Stimulated activated memory B cell treated with anti-CD40 and anti-IgM and Interleukin-4, amounts not matched to agents 10 μg/mL and 1 μg/mL and 100 μg/mL, for 72 hours (primary cell): ENCODE results near the gene PTGIS.
A peak's percentile ranks its signal among the peaks of the same experiment; 100 is the strongest.

ENCODE experiments used
- ATAC-seq: fragments of 150-1000 bp; cut with Tn5 transposase; 2 replicates; pipeline ENCODE4 v1.10.0; 2021
- H3K27ac Mint-ChIP-seq: one replicate; pipeline ENCODE4 v1.8.0; 2022; ENCODE audit warnings: mild to moderate bottlenecking, mixed read lengths
- H3K27me3 Mint-ChIP-seq: one replicate; pipeline ENCODE4 v1.8.0; 2022; ENCODE audit warnings: mixed read lengths
- H3K36me3 Mint-ChIP-seq: one replicate; pipeline ENCODE4 v1.8.0; 2022; ENCODE audit warnings: mixed read lengths
- H3K4me1 Mint-ChIP-seq: one replicate; pipeline ENCODE4 v1.8.0; 2022; ENCODE audit warnings: mixed read lengths
- H3K4me3 Mint-ChIP-seq: one replicate; pipeline ENCODE4 v1.8.0; 2022; ENCODE audit warnings: mild to moderate bottlenecking, moderate library complexity, mixed read lengths
- H3K9me3 Mint-ChIP-seq: one replicate; pipeline ENCODE4 v1.8.0; 2022; ENCODE audit warnings: mixed read lengths

The PTGIS gene

DNA sequence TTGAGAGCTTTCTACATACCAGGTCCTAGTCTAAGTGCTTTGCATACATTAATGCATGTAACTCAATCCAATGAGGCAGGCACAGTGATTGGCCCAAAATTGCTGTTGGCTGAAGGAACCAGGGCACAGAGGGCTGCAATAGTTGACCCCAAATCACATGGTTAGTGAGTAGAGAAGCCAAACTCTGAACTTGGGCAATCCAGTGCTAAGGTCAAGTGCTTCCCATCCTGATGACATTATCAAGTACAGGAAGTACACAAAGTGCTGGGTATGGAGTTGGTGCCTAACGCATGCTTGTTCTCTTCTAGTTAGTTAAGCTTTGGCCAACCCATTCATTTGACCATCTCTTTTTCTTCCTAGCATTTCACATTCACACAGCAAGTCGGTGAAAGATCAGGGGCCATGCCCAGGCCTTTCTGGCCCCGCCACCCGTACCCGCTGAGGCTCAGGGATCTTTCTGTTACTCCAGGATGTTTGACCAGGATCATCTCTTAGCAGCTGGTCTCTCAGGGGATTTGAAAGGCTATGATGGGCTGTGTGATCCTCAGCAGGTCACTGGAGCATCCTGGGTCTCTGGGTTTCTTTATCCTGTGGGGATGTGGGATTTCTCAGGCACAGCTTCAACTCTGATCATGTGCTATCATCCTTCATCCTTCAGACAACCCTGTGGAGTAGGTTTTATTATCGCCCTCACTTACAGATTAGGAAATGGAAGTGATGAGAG lies 92.5 kb downstream of the PTGIS start:
- no peaks in the 10 kb centered on the region for H3K4me1 Mint-ChIP-seq
- peaks cover 47% of the 10 kb centered on the region for H3K27me3 Mint-ChIP-seq
- H3K4me3 Mint-ChIP-seq = no peak overlapping the region
- H3K36me3 Mint-ChIP-seq = no peaks in the 10 kb centered on the region
- ATAC-seq = no peak
- H3K27ac Mint-ChIP-seq = no peak overlapping the region
- no peaks in the 10 kb centered on the region for H3K9me3 Mint-ChIP-seq

GRCh38 chr20:49471397-49471796 lies 96.5 kb downstream of the PTGIS start:
- no peaks in the 10 kb centered on the region for H3K4me1 Mint-ChIP-seq
- H3K27me3 Mint-ChIP-seq = peaks cover 53% of the 10 kb centered on the region
- H3K9me3 Mint-ChIP-seq = no peaks in the 10 kb centered on the region
- H3K4me3 Mint-ChIP-seq = no peak overlapping the region
- ATAC-seq = no peak
- no peaks in the 10 kb centered on the region for H3K36me3 Mint-ChIP-seq
- H3K27ac Mint-ChIP-seq = no peak overlapping the region

- H3K27ac Mint-ChIP-seq = no peak overlapping the region
- H3K36me3 Mint-ChIP-seq = no peaks in the 10 kb centered on the region
- no peaks in the 10 kb centered on the region for H3K4me1 Mint-ChIP-seq
- ATAC-seq = no peak
- peaks cover 53% of the 10 kb centered on the region for H3K27me3 Mint-ChIP-seq
- H3K9me3 Mint-ChIP-seq = no peaks in the 10 kb centered on the region
- H3K4me3 Mint-ChIP-seq = no peak overlapping the region
Observed at GRCh38 chr20:49470922-49471321, 97.0 kb downstream of the PTGIS start.

DNA sequence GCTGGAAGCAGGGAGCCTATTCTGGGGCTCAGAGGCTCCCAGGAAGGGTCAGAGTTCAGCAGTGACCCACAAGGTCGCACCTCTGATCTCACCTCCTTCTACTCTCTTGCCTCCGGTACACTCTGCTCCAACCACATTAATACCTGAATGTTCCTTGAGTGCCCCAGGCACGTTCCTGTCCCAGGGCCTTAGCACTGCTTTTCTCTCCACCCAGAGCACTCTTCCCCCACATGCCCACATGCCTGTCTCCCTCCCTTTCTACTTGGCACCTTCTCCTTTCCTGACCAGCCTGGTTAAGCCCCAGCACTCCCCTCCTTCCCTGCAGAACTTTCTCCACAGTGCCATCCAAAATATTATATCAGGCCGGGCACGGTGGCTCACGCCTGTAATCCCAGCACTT lies 98.9 kb downstream of the PTGIS start:
- Mint-ChIP-seq H3K27ac (no peak overlapping the region), H3K27me3 (peaks cover 65% of the 10 kb centered on the region), H3K9me3 (no peaks in the 10 kb centered on the region), H3K4me1 (no peaks in the 10 kb centered on the region), H3K36me3 (no peaks in the 10 kb centered on the region), H3K4me3 (no peak overlapping the region)
- ATAC-seq = no peak

DNA sequence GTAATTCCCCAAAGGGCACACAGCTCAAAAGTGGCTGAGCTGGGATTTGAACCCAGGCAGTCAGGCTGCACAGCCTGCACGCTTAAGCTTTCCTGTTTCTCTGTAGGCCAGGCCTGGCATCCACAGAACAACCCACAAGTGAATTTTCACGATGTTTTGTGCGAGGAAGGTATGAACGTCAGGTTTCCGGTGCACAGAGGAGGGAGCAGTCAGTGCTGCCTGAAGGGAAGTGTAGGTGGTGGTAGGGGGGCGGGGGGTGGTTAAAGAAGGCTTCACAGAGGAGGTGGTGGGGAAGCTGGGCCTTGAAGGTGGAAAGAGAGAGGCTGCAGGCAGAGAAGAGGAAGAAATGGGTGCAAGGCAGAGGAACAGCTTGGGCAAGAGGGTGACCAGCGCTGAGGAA lies 99.5 kb downstream of the PTGIS start:
- Mint-ChIP-seq H3K4me1 (no peaks in the 10 kb centered on the region), H3K27ac (no peak overlapping the region), H3K9me3 (no peaks in the 10 kb centered on the region), H3K36me3 (no peaks in the 10 kb centered on the region), H3K4me3 (no peak overlapping the region), H3K27me3 (peaks cover 65% of the 10 kb centered on the region)
- no peak for ATAC-seq

- peaks cover 60% of the 10 kb centered on the region for H3K27me3 Mint-ChIP-seq
- ATAC-seq = no peak
Observed at GRCh38 chr20:49466114-49466912, 101.6 kb downstream of the PTGIS start.

DNA sequence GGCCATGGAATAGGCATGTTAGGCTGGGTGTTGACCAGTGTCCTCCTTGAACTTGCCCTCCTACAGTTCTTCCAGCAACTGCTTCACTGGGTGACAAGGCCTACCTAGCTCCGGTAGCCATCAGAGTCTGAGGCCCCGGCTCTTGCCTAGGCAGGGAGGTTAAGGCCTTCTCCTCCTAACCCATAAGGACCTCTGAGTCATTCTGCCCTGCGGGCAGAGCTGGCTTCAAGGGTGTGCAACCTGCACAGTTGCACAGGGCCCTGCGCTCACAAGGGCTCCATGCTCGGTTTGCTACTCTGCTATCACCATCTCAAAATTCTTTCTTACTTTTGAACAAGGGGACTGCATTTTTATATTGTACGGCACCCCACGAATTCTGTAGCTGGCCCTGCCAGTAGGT lies 103.4 kb downstream of the PTGIS start:
- Mint-ChIP-seq H3K9me3 (no peaks in the 10 kb centered on the region), H3K27ac (no peak overlapping the region), H3K4me3 (no peak overlapping the region), H3K36me3 (no peaks in the 10 kb centered on the region), H3K4me1 (no peaks in the 10 kb centered on the region), H3K27me3 (peaks cover 46% of the 10 kb centered on the region)
- peak; percentile 6 for ATAC-seq

More at GRCh38 chr20:49466114-49466912, 101.6 kb downstream of the PTGIS start:
- no peaks in the 10 kb centered on the region for H3K4me1 Mint-ChIP-seq
- no peak overlapping the region for H3K27ac Mint-ChIP-seq
- no peaks in the 10 kb centered on the region for H3K9me3 Mint-ChIP-seq
- H3K4me3 Mint-ChIP-seq = no peak overlapping the region
- no peaks in the 10 kb centered on the region for H3K36me3 Mint-ChIP-seq

DNA sequence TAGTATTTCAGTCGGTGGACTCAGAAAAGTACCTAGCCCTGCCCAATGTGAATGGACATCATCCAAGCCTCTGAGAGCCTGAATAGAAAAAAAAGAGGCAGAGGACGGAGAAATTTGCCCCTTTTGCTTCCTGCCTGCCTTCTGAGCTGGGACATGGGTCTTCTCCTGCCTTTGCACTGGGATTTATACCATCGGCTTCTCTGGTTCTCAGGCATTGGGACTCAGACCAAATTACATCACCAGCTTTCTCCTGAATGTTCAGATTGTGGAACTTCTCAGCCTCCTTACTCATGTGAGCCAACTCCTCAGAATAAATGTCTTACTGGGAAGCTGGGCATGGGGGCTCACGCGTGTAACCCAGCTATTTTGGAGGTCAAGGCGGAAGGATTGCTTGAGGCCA lies 105.3 kb downstream of the PTGIS start:
- no peaks in the 10 kb centered on the region for H3K9me3 Mint-ChIP-seq
- H3K27ac Mint-ChIP-seq = no peak overlapping the region
- H3K36me3 Mint-ChIP-seq = no peaks in the 10 kb centered on the region
- H3K4me3 Mint-ChIP-seq = no peak overlapping the region
- ATAC-seq = no peak
- peaks cover 40% of the 10 kb centered on the region for H3K27me3 Mint-ChIP-seq
- no peaks in the 10 kb centered on the region for H3K4me1 Mint-ChIP-seq

DNA sequence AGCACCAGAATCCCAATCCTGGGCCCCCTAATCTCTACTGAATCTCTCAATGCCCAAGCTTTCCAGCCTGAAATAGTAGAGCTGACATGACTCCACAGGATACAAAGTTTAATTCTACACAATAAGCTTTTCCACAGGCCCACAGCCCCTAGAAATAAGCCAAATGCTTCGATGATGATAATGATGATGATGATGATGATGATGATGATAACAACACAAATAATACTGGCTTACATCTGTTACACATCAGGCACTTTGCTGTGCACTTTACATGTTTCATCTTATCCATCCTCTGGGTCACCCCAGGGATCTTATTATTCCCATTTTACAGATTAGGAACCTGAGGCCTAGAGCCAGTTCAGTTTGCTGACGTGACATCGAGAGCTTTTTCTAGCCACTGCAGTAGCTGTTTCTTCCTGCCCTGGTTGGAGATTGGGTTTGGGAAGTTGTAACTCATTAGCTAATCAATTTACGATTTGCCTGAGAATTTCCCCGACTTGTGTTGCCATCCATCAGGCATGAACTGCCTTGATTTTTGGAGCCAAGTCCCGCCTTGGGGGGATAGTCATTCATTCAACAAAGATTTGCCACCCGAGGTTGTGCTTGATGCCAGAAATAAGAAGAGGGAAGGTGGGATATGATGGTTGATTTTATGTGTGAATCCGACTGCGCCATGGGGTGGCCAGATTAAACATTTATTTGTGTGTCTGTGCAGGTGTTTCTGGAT lies 105.9 kb downstream of the PTGIS start:
- Mint-ChIP-seq H3K27ac (no peak overlapping the region), H3K27me3 (peaks cover 35% of the 10 kb centered on the region), H3K36me3 (no peaks in the 10 kb centered on the region), H3K4me1 (no peaks in the 10 kb centered on the region), H3K9me3 (no peaks in the 10 kb centered on the region), H3K4me3 (no peak overlapping the region)
- no peak for ATAC-seq

GRCh38 chr20:49460916-49461315 lies 107.0 kb downstream of the PTGIS start:
- no peak for ATAC-seq
- no peaks in the 10 kb centered on the region for H3K9me3 Mint-ChIP-seq
- peaks cover 40% of the 10 kb centered on the region for H3K27me3 Mint-ChIP-seq
- H3K36me3 Mint-ChIP-seq = no peaks in the 10 kb centered on the region
- H3K4me1 Mint-ChIP-seq = no peaks in the 10 kb centered on the region
- no peak overlapping the region for H3K4me3 Mint-ChIP-seq
- H3K27ac Mint-ChIP-seq = no peak overlapping the region

DNA sequence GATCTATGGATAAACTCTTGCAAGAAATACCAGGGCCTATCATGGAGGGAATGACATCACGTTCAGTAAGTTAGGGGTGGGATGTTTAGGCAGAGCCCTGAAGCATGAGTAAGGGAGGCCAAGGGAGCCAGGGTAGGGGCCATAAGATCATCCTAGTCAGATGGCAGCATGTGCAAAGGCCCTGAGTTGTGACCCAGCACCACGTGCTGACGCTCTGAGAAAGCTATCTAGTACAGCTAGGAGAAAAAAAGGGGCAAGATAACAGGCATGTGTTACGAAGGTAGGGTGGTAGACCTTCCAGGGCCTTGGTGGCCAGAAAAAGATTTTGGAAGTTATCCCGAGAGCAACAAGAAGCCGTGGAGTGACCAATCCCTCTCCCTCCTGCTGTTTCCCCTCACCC lies 107.8 kb downstream of the PTGIS start:
- Mint-ChIP-seq H3K27ac (no peak overlapping the region), H3K27me3 (peaks cover 40% of the 10 kb centered on the region), H3K36me3 (no peaks in the 10 kb centered on the region)

DNA sequence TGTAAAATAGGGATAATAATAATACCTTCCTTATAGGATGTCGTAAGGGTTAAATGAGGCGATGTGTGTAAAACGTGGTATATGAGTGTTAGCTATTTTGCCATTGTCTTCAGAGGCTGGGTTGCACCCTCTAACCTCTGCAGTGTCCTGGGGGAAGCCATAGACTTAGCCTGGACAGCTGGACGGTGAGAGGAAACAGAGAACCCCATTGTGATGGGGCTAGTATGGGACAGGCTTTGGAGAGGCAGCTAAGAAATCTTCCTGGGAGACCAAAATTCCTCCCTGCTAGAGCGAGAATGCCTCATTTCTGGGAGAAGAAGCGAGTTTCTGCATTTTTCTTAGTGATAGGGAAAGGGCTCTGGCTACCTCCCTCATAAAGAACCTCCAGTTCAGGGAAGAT lies 108.3 kb downstream of the PTGIS start:
- H3K27ac Mint-ChIP-seq = no peak overlapping the region
- no peaks in the 10 kb centered on the region for H3K4me1 Mint-ChIP-seq
- no peak overlapping the region for H3K4me3 Mint-ChIP-seq
- no peaks in the 10 kb centered on the region for H3K9me3 Mint-ChIP-seq
- no peak for ATAC-seq
- no peaks in the 10 kb centered on the region for H3K36me3 Mint-ChIP-seq
- peaks cover 40% of the 10 kb centered on the region for H3K27me3 Mint-ChIP-seq

More for the DNA sequence above, 107.8 kb downstream of the PTGIS start:
- no peaks in the 10 kb centered on the region for H3K9me3 Mint-ChIP-seq
- ATAC-seq = no peak
- no peaks in the 10 kb centered on the region for H3K4me1 Mint-ChIP-seq
- H3K4me3 Mint-ChIP-seq = no peak overlapping the region

DNA sequence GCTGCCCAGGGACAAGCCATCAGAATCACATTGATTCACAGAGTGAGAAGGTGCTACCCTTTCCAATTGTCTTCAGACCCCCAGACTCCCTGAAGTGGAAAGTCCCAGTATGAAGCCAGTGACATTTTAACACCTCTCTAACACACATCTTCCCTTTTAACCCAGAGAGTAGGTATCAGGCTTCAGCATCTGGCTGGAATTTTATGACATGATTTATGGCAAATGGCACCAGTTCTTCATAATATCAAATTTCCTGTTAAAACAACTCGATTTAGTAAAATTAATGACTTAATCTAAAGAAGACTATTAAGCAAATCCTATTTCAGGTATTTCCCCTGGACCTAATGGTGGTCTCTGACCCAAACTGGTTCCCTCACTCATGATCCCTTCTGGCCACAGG lies 110.5 kb downstream of the PTGIS start:
- Mint-ChIP-seq H3K9me3 (no peaks in the 10 kb centered on the region), H3K4me1 (no peaks in the 10 kb centered on the region), H3K27me3 (peaks cover 56% of the 10 kb centered on the region), H3K27ac (no peak overlapping the region), H3K4me3 (no peak overlapping the region), H3K36me3 (no peaks in the 10 kb centered on the region)
- ATAC-seq = no peak

DNA sequence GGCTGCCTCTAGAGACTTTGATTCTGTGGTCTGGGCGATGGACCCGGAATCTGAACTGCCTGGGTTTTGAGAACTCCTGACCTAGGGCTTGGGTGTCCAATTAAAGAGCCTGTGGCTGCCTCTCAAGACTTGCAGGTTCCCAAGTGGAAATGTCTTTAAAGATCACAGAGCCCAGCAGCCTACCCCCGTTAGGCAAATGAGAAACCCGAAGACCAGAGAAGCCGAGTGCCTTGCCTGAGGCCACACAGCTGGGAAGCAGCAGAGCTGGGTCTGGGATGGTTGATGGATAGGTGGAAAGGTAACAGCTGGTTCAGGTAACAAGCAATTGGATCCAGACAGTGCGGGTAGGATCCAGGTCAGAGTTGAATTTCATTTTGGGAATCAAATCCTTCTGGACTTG lies 111.3 kb downstream of the PTGIS start:
- Mint-ChIP-seq H3K9me3 (no peaks in the 10 kb centered on the region), H3K4me1 (no peaks in the 10 kb centered on the region), H3K27ac (no peak overlapping the region), H3K27me3 (peaks cover 62% of the 10 kb centered on the region), H3K4me3 (no peak overlapping the region), H3K36me3 (no peaks in the 10 kb centered on the region)
- no peak for ATAC-seq

GRCh38 chr20:49455691-49456090 lies 112.2 kb downstream of the PTGIS start:
- no peak overlapping the region for H3K4me3 Mint-ChIP-seq
- peaks cover 67% of the 10 kb centered on the region for H3K27me3 Mint-ChIP-seq
- H3K9me3 Mint-ChIP-seq = no peaks in the 10 kb centered on the region
- H3K27ac Mint-ChIP-seq = no peak overlapping the region
- no peaks in the 10 kb centered on the region for H3K4me1 Mint-ChIP-seq
- no peaks in the 10 kb centered on the region for H3K36me3 Mint-ChIP-seq
- no peak for ATAC-seq
